IPS-18c (cell line): ENCODE data around the gene TNFRSF25.
"Not testable (repeated sequence)": the region's sequence is repeated elsewhere in the genome, so short reads cannot be mapped to it uniquely, and the experiment has no call there.

ENCODE experiments used
- H3K4me3 ChIP-seq: 2 replicates; pipeline ENCODE4 v1.7.0; 2013; ENCODE audit warnings: low read depth, mild to moderate bottlenecking, low read length, moderate library complexity; ENCODE audit not compliant: insufficient read depth
- H3K9me3 ChIP-seq: one replicate; pipeline ENCODE4 v1.6.1; 2013; ENCODE audit warnings: mild to moderate bottlenecking, low read length, moderate library complexity; ENCODE audit not compliant: control insufficient read depth, insufficient read depth

The TNFRSF25 gene

GRCh38 chr1:6504887-6505286 is 38.9 kb upstream of the TNFRSF25 start:
- H3K4me3 ChIP-seq: no peak overlapping the region

DNA sequence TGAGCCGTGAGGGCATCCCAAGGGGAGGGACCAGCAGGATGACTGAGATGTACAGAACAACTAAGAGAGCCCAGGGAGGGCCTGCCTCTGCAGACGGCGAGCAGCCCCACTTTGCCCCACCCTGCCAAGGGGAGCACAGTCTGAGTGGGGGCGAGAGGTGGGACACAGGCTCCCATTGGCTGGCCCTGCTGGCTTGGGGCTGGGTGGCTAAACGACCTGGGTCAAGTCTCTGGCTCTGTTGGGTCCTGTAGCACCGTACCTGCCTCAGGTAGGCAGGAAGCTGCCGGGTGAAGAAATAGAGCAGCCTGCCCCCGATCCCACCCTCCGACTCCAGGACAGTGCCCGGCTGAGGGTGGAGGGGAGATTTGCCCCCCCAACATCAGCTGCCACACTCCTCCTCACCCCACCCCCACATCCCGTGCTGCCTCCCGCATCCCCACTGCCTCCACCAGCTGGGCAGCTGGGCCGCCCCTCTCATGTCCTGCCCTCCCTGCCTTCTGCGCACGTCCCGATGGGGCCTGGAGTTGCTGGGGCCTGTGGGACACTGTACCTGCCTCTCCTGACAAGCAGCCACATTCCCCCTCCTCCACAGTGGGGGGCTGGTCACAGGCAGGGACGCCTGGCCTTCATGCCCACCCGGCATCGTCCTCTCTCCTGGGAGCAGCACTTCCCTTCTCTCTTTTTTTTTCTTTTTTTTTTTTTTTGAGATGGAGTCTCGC is 38.1 kb upstream of the TNFRSF25 start:
- no peaks in the 10 kb centered on the region for H3K9me3 ChIP-seq
- no peak overlapping the region for H3K4me3 ChIP-seq

More at GRCh38 chr1:6504887-6505286, 38.9 kb upstream of the TNFRSF25 start:
- H3K9me3 ChIP-seq: no peaks in the 10 kb centered on the region

DNA sequence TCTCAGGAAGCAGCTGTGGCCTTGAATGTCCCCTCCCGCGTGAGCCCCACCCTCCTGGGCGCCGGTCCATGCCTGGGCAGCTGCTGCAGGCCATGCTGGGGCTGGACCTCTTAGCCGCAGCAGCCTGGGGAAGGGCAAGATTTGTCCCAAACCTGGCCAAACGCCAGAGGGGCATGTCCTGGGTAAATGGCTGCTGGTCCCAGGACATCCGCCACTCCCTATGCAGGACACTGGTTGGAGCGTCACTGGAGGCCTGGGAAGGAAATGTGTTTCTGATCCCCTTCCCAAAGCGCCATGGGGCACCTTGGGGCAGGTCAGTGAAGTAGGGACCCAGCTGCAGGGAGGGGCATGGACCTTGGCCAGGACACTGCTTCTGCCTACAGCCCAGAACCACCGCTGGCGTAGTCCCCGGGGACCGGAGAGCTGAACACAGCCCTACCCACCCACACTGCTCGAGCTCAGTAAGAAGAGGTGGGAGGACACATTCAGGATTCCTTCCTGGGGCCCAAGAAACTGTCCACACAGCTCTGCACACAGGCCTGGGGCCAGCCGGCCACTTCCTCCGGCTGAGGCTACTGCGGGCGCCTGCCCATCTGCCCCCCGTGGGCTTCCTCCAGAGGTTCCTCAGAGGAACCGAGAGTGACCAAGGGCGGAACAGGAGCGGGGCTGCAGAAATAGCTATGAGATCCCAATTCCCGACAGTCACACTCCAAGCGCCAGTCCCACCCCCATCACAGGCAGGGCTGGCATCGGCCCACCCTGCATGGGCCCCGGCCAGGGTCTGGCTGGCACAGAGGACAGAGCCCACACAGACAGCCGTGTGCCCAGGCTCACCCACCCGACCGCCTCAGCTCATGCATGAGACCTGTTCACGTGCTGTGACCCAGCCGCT is 36.3 kb upstream of the TNFRSF25 start:
- no peaks in the 10 kb centered on the region for H3K9me3 ChIP-seq
- H3K4me3 ChIP-seq: no peak overlapping the region

DNA sequence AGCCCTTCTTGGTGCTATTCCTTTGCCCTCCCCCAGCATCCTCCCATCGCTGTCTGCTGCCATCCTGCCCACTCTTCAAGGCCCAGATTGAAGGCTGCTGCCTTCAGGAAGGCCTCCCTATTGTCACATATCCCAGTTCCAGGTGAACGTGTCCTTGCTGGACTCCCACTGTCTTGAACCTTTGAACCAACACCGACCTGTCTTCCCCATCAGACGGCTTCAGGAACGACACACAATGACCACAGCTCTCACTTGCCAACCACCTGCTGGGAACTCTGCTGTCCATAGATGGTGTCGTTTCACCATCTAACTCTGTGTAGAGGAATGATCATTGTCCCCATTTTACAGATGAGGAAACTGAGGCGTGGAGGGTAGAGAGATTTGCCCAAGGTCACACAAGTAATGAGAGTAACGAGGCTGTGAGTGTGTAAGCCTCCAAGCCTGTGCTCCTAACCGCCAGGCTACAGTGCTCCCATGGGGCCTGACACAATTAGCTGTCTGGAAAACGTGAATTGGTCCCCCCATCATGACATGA is 35.4 kb upstream of the TNFRSF25 start:
- Histone ChIP-seq H3K9me3 (no peaks in the 10 kb centered on the region), H3K4me3 (no peak overlapping the region)

- no peak overlapping the region for H3K4me3 ChIP-seq
- no peaks in the 10 kb centered on the region for H3K9me3 ChIP-seq
These were observed 34.7 kb upstream of the TNFRSF25 start for GRCh38 chr1:6500544-6501278.

DNA sequence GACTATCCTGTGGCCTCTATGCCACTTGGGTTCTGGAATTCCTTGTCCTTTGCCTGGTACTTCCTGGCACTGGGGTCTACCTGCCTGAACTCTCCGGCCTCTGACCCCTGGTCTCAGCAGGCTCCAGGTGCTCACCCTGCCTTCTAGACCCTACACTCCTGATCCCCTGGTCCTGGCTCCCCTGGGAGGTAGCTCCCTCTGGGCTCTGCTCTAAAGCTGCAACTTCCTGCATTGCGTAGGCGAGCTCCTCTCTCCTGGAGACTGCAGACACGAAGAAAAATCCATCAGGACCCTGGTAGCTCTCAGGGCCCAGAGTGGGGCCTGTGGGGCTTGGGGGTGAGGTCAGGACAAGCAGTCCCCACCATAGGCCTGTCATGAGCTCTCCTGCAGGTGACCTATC is 33.3 kb upstream of the TNFRSF25 start:
- Histone ChIP-seq H3K4me3 (no peak overlapping the region), H3K9me3 (no peaks in the 10 kb centered on the region)

GRCh38 chr1:6498576-6499111 is 32.7 kb upstream of the TNFRSF25 start:
- Histone ChIP-seq H3K9me3 (no peaks in the 10 kb centered on the region), H3K4me3 (no peak overlapping the region)

- no peaks in the 10 kb centered on the region for H3K9me3 ChIP-seq
- H3K4me3 ChIP-seq: peak overlapping the region; percentile 63
These were observed 32.0 kb upstream of the TNFRSF25 start for GRCh38 chr1:6497867-6498575.

DNA sequence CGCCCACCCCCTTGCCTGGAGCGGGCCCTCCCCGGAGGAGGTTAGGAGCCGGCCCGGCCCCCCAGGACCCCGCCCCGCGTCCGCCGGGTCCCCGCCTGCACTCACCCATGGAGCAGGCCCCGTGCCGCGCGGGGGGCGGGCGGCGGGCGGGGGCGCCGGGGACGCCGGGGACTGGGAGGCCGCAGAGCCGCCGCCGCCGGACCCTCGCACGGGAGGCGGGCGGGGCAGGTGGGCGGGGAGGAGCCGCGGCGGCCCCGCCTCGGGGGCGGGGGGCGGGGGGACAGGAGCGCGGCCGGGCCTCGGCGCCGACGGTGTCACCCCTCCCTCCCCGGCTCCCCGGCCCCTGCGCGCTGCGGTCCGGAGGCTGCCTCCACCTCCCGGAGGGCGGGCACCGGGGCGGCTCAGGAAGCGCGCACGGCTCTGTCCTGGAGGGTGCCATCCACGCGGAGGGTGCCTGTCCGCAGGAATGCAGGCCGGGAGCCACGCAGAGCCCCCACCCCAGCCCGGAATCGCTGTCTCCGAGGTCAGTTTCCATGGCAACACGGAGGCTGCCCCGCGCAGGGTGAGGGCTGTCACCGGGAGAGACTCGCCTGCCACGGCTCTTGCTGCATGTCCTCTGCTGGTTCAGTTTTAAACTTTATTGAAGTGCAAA is 31.4 kb upstream of the TNFRSF25 start:
- peak overlapping the region; percentile 63 for H3K4me3 ChIP-seq
- H3K9me3 ChIP-seq: no peaks in the 10 kb centered on the region

DNA sequence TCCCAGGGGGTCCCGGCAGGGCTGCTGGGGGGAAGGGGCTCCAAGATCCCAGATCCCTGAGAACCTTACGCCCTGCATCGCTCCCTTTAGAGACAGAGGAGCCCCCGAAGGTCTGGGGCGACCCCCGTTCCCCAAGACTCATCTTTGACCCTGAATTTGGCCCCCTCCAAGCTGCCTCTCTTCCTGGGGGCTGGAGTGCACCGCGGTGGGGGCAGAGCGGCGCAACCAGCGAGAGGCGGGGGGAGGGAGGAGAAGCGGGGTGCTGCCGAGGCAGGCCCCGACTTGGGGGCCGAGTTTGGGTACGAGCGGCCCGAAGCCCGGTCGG is 30.9 kb upstream of the TNFRSF25 start:
- H3K9me3 ChIP-seq: no peaks in the 10 kb centered on the region
- H3K4me3 ChIP-seq: peak overlapping the region; percentile 59

GRCh38 chr1:6496365-6496721 is 30.4 kb upstream of the TNFRSF25 start:
- H3K9me3 ChIP-seq: no peaks in the 10 kb centered on the region
- H3K4me3 ChIP-seq: peak overlapping the region; percentile 59

- Histone ChIP-seq H3K4me3 (peak overlapping the region; percentile 59), H3K9me3 (no peaks in the 10 kb centered on the region)
These were observed 29.8 kb upstream of the TNFRSF25 start for GRCh38 chr1:6495540-6496364.

DNA sequence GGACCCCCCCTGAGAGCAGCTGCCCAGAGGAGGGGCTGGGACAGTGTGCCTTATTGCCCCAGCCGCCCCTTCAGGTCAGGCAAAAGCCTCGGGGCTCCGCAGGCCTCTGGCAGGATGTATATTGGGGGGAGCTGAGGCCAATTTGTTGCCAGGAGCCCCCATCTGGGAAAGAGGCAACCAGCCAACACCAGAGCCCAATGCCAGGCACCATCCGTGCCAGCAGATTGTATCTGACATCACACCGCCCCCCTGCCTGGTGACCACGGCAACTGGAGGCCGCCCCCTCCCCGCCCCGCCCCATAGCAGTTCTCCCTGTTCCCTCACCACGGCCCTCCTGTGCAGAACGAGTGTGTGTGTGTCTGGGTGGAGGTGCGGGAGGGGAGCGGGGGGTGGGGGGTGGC is 29.1 kb upstream of the TNFRSF25 start:
- Histone ChIP-seq H3K9me3 (no peaks in the 10 kb centered on the region), H3K4me3 (no peak overlapping the region)

GRCh38 chr1:6494627-6495026 is 28.7 kb upstream of the TNFRSF25 start:
- H3K4me3 ChIP-seq: no peak overlapping the region
- H3K9me3 ChIP-seq: no peaks in the 10 kb centered on the region

GRCh38 chr1:6493834-6494223 is 27.9 kb upstream of the TNFRSF25 start:
- H3K9me3 ChIP-seq, H3K4me3 ChIP-seq: not testable (repeated sequence)

GRCh38 chr1:6491966-6492365 is 26.0 kb upstream of the TNFRSF25 start:
- H3K9me3 ChIP-seq: no peaks in the 10 kb centered on the region
- no peak overlapping the region; the same call in 1 of the 2 replicates for H3K4me3 ChIP-seq
